ENCODE results near the gene DUOXA2.
"Not testable (repeated sequence)": the region's sequence is repeated elsewhere in the genome, so short reads cannot be mapped to it uniquely, and the experiment has no call there.

DUOXA2 gene

DNA sequence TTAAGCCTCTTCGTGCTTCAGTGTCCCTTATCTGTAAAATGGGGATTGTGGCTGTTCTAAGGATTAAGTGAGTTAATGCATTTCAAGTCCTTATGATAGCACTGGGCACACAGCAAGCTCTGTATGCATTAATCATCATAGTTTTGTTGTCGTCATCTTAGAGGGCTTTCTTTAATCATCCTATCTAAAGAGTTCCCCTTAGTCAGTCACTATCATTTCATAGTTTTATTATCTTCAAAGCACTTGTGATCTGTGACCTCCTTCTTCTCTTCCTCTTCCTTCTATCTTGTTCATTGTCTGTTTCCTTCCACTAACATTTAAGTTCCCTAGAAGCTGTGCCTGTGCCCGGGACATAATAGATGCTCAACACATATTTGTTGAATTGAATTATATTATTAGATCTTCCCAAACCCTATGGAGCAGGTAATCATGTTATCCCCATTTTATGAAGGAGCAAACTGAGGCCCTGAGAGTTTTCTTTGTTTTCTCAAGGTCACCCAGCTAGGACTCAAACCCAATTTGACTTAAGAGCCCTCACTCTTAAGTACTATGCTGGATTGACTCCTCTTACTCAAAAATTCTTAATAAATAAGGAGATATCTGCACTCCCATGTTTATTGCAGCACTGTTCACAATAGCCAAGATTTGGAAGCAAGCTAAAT, 24.3 kb upstream of the DUOXA2 start:
- no peak overlapping the region for H3K4me3 Mint-ChIP-seq
- H3K4me1 Mint-ChIP-seq (ENCODE audit: low read depth): no peaks in the 10 kb centered on the region

DNA sequence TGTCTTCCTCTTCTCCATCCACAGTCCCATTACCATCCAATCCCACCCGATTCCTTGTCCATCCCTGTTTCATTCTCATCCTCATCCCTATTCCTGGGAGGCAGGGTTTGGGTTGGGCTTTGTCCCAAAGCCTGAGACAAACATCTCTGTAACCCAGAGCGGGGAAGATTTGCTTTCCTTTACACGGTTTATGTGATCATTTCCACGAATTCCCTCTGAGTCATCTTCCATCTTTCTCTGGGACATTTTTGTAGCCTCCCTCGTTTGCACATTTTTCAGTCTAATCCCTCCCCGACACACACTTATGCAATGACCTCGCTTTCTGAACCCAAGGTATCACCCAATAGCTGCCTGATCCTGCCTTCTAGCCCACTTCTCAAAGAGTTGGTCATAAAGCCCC, 23.0 kb upstream of the DUOXA2 start:
- Mint-ChIP-seq H3K4me1 (ENCODE audit: low read depth) (no peaks in the 10 kb centered on the region), H3K36me3 (ENCODE audit: low read depth) (no peaks in the 10 kb centered on the region), H3K27ac (no peak overlapping the region), H3K27me3 (peaks cover 34% of the 10 kb centered on the region), H3K4me3 (no peak overlapping the region), H3K9me3 (no peaks in the 10 kb centered on the region)

More for the DNA sequence above, 24.3 kb upstream of the DUOXA2 start:
- no peaks in the 10 kb centered on the region for H3K36me3 Mint-ChIP-seq (ENCODE audit: low read depth)
- no peaks in the 10 kb centered on the region for H3K9me3 Mint-ChIP-seq
- H3K27ac Mint-ChIP-seq: no peak overlapping the region
- peaks cover 41% of the 10 kb centered on the region for H3K27me3 Mint-ChIP-seq

DNA sequence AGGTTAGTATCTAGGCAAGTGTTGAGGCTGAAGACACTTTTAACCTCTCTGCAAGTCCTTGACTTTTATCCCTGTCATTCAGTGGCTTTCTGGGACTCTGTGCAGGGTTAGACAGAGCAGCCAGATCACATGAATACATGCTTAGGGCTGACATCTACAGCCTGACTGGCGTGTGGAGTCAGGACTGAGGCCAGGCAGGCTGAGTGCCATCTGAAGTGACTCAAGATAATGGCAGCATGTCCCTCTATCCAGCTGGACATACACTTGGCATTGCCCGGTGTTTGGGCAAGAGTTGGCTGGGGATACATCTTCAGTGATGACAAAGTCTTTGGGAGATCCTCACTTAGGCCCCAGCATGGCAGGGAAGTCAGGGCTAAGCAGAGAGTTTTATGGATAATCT, 22.6 kb upstream of the DUOXA2 start:
- Mint-ChIP-seq H3K4me1 (ENCODE audit: low read depth) (no peaks in the 10 kb centered on the region), H3K27me3 (peaks cover 34% of the 10 kb centered on the region), H3K36me3 (ENCODE audit: low read depth) (no peaks in the 10 kb centered on the region), H3K9me3 (no peaks in the 10 kb centered on the region), H3K4me3 (no peak overlapping the region), H3K27ac (no peak overlapping the region)

DNA sequence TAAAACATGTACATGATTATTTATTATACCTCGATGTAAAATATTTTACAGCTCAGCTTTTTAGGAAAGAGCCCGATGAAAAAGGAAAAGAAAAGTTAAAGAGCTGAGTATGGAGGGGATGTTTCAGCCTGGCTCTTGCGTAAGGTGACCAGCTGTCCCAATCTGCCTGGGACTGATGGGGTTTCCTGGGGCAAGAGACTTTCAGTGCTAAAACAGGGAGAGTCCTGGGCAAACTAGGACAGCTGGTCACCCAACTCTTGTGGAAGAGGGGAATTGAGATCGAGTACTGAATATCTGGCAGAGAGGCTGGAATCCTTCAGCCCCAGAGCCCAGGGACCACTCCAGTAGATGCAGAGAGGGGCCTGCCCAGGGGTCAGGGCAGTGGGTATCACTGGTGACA, 21.1 kb upstream of the DUOXA2 start:
- H3K9me3 Mint-ChIP-seq: no peaks in the 10 kb centered on the region
- no peaks in the 10 kb centered on the region for H3K36me3 Mint-ChIP-seq (ENCODE audit: low read depth)
- H3K27me3 Mint-ChIP-seq: peaks cover 26% of the 10 kb centered on the region
- no peak overlapping the region for H3K27ac Mint-ChIP-seq
- no peak overlapping the region for H3K4me3 Mint-ChIP-seq
- H3K4me1 Mint-ChIP-seq (ENCODE audit: low read depth): no peaks in the 10 kb centered on the region

DNA sequence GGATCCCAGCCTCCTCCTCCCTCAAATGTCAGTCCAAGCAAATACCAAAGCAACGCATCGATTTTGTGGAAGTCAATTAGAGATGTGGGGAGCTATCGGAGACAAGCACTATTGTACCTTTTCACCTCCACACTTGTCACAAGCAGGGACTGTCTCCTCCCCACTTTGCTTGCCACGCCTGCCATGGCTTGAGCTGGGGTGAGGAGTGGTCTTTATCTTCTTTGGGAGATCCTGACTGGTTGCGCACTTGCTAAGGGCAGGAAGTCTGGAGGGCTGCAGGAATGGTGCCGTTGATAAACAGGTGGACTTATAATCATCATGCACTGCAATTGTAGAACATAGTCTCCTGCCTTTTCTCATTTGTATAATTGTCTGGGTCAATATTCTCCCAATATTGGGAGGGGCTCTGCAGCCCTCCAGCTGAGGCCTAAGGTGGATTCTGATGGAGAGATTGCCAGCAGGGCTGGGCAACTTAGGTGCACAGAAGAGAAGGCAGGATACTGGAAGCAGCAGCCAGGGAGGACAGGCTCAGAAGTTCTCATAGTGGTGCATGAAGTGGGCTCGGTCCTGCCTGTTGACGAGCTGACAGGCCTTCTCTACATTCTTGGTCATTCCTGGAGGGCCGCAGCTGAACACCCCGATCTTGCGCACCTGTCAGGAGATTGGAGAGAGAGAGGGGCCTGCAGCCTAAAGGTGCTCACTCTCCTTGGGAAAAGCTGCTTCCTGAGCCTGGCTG, 20.3 kb upstream of the DUOXA2 start:
- no peak overlapping the region for H3K4me3 Mint-ChIP-seq
- peaks cover 24% of the 10 kb centered on the region for H3K27me3 Mint-ChIP-seq
- H3K27ac Mint-ChIP-seq: no peak overlapping the region
- H3K4me1 Mint-ChIP-seq (ENCODE audit: low read depth): no peaks in the 10 kb centered on the region
- H3K36me3 Mint-ChIP-seq (ENCODE audit: low read depth): no peaks in the 10 kb centered on the region
- H3K9me3 Mint-ChIP-seq: no peaks in the 10 kb centered on the region

DNA sequence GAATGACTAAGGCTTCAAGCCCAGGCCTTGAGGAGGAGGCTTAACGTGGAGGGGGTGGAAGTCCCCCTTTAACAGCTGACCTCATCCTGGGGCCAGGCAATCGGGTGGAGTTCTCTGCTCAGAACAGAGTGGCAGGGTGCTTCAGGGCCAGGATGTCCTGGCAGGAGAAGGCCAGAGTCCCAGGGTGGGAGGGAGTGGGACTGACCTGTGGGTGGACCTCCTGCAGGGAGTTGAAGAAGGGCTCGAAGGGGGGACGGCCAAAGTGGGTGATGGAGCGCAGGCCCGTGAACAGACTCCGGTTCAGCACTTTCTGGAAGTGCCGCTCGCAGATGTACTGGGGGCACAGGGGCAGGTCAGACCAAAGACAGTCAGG, 19.8 kb upstream of the DUOXA2 start:
- H3K4me1 Mint-ChIP-seq (ENCODE audit: low read depth): no peaks in the 10 kb centered on the region
- H3K27me3 Mint-ChIP-seq: peaks cover 19% of the 10 kb centered on the region
- no peaks in the 10 kb centered on the region for H3K36me3 Mint-ChIP-seq (ENCODE audit: low read depth)
- no peaks in the 10 kb centered on the region for H3K9me3 Mint-ChIP-seq
- H3K4me3 Mint-ChIP-seq: no peak overlapping the region
- H3K27ac Mint-ChIP-seq: no peak overlapping the region

GRCh38 chr15:45095661-45096060, 18.5 kb upstream of the DUOXA2 start:
- H3K9me3 Mint-ChIP-seq: no peaks in the 10 kb centered on the region
- peaks cover 10% of the 10 kb centered on the region for H3K27me3 Mint-ChIP-seq
- no peak overlapping the region for H3K27ac Mint-ChIP-seq
- no peaks in the 10 kb centered on the region for H3K4me1 Mint-ChIP-seq (ENCODE audit: low read depth)
- no peaks in the 10 kb centered on the region for H3K36me3 Mint-ChIP-seq (ENCODE audit: low read depth)
- no peak overlapping the region for H3K4me3 Mint-ChIP-seq

- Mint-ChIP-seq H3K27me3 (peaks cover 3% of the 10 kb centered on the region), H3K27ac (no peak overlapping the region), H3K4me1 (ENCODE audit: low read depth) (no peaks in the 10 kb centered on the region), H3K4me3 (no peak overlapping the region), H3K9me3 (no peaks in the 10 kb centered on the region), H3K36me3 (ENCODE audit: low read depth) (no peaks in the 10 kb centered on the region)
These were observed 16.7 kb upstream of the DUOXA2 start for GRCh38 chr15:45097466-45097865.

DNA sequence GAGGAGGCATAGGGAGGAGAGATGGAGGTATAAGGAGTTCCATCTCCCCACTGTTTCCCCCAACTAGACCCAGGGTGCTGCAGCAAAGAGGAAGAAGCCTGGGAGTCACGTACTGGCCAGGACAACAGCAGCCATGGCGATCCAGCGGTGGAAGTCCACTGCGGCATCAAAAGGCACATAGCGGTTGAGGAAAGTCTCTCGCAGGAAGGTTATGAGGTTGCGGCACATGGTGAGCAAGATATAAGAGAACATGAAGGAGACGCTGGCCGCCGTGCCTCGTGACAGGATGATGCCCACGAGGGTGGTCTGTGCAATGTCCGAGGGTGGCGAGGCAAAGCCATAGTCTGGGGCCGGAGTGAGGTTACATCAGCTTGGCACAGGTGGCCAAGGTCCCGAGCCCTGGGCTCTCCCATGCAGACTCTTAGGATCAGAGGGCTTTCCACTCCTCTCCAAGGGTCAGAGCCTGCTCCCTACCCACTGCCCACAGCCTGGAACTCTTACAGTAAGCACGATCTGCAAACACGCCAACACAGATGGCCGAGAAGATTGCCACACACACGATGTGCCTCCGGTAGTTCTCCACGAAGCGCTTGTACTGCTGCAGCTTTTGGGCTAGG, 14.5 kb upstream of the DUOXA2 start:
- H3K9me3 Mint-ChIP-seq: no peaks in the 10 kb centered on the region
- H3K4me1 Mint-ChIP-seq (ENCODE audit: low read depth): no peaks in the 10 kb centered on the region
- no peaks in the 10 kb centered on the region for H3K27me3 Mint-ChIP-seq
- no peaks in the 10 kb centered on the region for H3K36me3 Mint-ChIP-seq (ENCODE audit: low read depth)
- no peak overlapping the region for H3K27ac Mint-ChIP-seq
- no peak overlapping the region for H3K4me3 Mint-ChIP-seq

GRCh38 chr15:45100884-45101625, 13.1 kb upstream of the DUOXA2 start:
- no peak overlapping the region for H3K27ac Mint-ChIP-seq

GRCh38 chr15:45101749-45102148, 12.4 kb upstream of the DUOXA2 start:
- Mint-ChIP-seq H3K36me3 (ENCODE audit: low read depth) (no peaks in the 10 kb centered on the region), H3K9me3 (no peaks in the 10 kb centered on the region), H3K27ac (no peak overlapping the region), H3K4me1 (ENCODE audit: low read depth) (no peaks in the 10 kb centered on the region), H3K4me3 (no peak overlapping the region), H3K27me3 (peaks cover 3% of the 10 kb centered on the region)

More at GRCh38 chr15:45100884-45101625, 13.1 kb upstream of the DUOXA2 start:
- H3K4me1 Mint-ChIP-seq (ENCODE audit: low read depth): no peaks in the 10 kb centered on the region
- no peaks in the 10 kb centered on the region for H3K9me3 Mint-ChIP-seq
- H3K36me3 Mint-ChIP-seq (ENCODE audit: low read depth): no peaks in the 10 kb centered on the region
- H3K27me3 Mint-ChIP-seq: no peaks in the 10 kb centered on the region
- no peak overlapping the region for H3K4me3 Mint-ChIP-seq

DNA sequence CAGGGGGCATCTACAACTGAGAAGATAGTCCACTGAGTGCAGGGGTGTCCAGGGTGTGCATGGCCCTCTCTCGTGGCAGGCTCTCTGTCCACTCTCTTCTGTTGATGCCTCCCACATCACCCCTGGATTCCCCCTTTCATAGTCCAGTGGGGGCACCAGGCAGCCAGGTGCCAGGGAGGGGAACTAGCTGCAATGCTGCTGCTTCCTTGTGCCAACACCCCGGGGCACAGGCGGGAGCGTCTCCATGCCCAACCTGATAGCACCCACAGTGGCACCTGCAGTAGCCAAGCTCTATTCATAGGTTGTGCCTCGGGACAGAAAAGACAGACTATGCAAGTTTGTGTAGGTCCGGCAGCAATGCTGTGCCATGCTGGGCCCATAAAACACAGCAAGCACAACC, 11.9 kb upstream of the DUOXA2 start:
- Mint-ChIP-seq H3K27me3 (peaks cover 6% of the 10 kb centered on the region), H3K9me3 (no peaks in the 10 kb centered on the region), H3K4me3 (no peak overlapping the region), H3K4me1 (ENCODE audit: low read depth) (no peaks in the 10 kb centered on the region), H3K27ac (no peak overlapping the region), H3K36me3 (ENCODE audit: low read depth) (no peaks in the 10 kb centered on the region)

- H3K27ac Mint-ChIP-seq; H3K36me3 Mint-ChIP-seq (ENCODE audit: low read depth); H3K4me1 Mint-ChIP-seq (ENCODE audit: low read depth); H3K9me3 Mint-ChIP-seq; H3K4me3 Mint-ChIP-seq: not testable (repeated sequence)
- peaks cover 16% of the 10 kb centered on the region for H3K27me3 Mint-ChIP-seq
These were observed 10.0 kb upstream of the DUOXA2 start for GRCh38 chr15:45104170-45104569.

DNA sequence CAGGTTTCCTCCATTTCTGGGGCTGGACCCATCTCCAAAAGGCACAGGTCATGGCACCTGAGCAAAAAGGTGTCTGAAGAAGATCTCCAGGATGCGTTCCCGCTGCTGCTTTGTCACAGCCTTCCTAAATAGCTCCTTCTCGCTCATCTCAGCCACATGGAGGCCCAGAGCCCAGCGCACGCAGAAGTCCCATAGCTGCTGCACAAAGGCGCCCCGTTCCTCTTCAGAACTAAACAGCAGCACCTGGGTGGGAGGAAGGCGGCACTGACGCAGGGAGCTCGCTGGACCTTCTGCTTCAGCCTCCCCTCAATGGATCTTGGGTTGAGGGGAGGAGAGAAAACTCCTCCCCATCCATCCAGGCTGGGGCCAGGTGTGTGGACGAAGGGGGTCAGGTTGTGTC, 8.5 kb upstream of the DUOXA2 start:
- Mint-ChIP-seq H3K4me1 (ENCODE audit: low read depth) (no peaks in the 10 kb centered on the region), H3K27ac (no peak overlapping the region), H3K9me3 (no peaks in the 10 kb centered on the region), H3K4me3 (no peak overlapping the region), H3K36me3 (ENCODE audit: low read depth) (no peaks in the 10 kb centered on the region), H3K27me3 (peaks cover 29% of the 10 kb centered on the region)
